Stimulated activated CD8-positive, alpha-beta memory T cell treated with anti-CD3 and anti-CD28 coated beads, Interleukin-15, amount 100 ng/mL, for 1 hour (primary cell): ENCODE results near the gene SUSD1.

Experiments used
- DNase-seq: peaks from one replicate; pipeline ENCODE4 v3.0.0-alpha.2; 2020; ENCODE audit warnings: low read depth

The SUSD1 gene

DNA sequence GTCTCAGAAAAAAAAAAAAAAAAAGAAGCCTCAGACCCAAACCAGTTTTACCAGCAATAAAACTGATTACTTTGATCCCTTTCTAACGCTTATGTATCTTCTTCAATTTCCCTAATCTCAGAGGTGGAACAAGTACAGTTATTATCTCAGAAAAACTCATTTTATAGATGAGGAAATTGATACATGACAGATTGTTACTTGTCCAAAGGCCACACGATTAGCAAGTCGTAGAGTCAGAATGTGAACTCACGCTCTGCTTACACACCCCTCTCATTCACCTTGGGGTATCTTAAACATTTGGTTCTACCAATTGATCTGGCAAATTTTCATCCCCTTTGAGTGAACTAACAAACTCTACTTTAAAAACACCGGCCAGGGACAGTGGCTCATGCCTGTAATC lies 110.2 kb downstream of the SUSD1 start:
- no peak for DNase-seq

DNA sequence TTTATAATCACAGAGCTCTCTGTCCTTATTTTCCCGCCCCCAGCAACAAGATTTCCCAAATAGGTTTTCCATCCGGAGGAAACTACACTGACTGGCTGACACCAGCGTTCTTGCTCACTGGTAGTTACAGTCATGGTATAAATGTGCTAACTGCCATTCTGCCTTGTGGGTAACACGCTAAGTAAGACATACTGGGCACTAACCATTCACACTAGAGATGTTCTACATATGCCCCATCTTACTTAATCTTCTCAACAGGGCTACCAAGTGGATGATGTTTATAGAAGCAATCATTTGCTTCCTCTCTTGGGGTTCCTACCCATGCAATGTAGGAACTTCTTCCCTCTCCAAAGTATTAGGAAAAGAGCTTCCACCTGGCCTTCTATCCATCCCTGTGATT lies 111.5 kb downstream of the SUSD1 start:
- DNase-seq: no peak

DNA sequence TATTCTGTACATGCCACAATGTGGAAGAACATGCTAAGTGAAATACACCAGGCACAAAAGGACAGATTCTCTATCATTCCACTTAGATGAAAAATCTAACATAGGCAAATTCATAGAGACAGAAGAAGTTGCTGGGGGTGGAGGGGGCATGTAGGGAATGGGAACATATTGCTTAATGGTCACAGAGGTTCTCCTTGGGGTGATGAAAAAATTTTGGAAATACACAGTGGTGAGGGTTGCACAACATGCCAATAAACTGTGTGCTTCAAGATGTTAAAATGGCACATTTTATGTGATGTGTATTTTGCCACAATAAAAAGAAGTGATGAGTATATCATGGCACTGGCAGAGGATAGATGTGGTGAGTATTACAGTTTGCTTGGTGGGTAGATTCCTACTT lies 111.9 kb downstream of the SUSD1 start:
- no peak for DNase-seq

DNA sequence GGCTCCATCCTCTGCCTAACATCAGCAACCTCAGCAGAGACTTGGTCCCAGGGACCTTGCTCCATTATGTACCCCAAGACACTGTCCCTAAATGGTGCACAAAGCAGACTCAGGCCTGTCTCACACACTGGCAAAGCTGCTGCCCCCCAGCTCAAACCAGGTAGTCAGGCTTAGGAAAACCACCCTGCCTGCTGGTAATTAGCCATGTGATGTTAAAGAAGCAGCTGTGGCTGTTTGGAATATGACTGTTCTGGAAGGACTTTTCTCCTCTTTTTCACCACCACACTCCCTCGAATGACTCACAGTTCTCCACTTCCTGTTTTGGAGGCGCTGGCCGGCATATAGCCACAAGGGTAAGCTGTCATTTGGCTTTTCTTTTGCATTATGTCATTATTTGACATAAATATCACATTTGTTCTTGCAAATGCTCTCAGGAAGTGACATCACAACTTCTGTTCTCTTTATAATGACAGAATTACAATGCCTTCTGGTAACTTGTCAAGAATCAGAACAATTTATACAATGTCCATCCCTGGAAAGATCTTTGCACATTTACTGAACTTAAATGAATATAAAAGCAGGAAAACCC lies 113.9 kb downstream of the SUSD1 start:
- no peak for DNase-seq

DNA sequence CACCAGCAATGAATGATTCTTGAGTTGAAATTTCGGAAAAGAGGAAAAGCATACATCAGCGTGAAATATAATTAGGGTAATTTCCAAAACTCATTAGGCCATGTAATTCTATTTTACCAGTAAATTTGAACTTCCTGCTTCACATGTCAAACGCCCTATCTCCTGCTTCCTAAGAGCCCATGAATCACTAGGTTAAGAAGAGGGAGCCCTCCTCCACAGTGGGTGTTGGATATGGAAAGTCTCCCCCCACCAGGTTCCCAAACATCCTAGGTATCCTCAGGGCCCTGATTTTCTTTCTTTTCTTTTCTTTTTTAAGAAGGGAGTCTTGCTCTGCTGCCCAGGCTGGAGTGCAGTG lies 115.2 kb downstream of the SUSD1 start:
- no peak for DNase-seq

DNA sequence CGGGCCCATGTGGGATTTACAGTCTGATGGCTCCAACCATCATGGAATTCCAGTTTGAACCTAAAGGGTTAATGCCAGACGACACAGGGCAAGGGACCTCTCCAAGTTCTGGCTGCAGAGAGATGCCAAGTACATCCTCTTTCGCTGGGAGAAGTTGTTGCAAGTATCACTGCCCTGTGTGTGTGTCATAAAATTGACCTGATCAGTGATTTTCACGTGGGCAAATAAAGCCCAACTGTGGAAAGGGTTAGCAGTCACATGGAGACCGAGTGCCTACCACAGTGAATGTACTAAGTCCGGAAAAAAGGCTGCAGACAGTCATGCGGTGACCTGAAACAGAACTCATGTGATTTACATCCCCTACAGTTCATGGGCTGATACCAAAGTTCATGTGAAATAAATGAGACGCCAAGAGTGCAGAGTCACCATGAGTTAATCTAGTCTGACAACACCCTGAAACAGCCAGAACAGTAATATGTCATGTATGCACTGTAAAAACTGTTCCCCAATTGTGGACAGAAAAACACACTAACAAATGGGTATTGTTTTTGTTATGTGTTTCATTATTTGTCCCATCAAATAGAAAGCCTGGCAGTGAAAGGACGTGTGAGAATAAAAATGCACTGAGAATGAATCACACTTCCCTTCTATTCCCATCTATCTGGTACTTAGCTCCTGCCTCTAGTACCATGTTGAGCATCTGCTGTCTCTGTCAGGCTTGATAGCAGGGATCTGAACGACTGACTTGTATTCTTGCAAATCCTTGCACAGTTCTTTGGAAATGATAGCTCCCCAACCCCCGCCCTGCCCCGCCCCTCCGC lies 115.7 kb downstream of the SUSD1 start:
- no peak for DNase-seq

DNA sequence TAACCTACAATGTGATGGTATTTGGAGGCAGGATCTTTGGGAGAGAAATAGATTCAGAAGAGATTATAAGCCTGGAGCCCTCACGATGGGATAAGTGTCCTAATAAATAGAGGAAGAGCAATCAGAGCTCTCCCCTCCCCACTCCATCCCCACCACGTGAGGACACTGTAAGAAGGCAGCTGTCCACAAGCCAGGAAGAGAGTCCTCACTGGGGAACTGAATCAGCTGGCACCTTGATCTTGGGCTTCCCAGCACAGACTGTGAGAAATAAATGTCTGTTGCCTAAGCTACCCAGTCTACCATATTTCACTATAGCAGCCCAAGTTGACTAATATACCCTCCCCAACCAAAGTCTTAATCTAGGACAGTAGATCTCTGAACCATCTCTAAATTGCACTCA lies 118.1 kb downstream of the SUSD1 start:
- DNase-seq: no peak

DNA sequence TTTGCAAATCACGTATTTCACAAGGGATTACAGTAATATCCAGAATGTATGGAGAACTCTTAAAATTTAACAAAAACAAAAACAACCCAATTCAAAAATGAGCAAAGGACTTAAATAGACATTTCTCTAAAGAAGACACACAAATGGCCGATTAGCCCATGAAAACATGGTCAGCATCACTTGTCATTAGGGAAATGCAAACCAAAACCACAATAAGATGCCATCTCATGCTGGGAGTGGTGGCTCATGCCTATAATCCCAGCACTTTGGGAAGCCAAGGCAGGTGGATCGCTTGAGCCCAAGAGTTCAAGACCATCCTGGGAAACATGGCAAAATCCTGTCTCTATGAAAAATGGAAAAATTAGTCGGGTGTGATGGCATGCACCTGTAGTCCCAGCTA lies 120.2 kb downstream of the SUSD1 start:
- DNase-seq: no peak

DNA sequence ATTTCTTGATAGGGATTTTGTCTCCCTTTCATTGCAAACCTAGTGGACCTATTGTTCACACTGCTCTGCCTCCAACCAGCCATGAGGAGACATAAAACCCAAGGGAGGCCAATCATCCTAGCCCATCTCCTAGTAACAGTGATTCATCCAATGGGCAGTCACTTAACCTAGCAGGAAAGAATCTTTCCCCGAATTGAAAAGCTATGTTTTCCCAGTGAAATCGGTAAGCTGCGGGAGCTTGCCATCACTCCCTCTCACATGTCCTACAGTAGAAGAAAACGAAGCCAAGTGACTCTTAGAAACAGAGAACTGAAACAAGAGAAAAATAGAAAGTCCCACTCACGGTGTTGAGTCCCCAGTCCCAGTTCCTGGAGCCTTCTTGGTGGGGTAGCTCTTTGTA lies 123.3 kb downstream of the SUSD1 start:
- DNase-seq: no peak

DNA sequence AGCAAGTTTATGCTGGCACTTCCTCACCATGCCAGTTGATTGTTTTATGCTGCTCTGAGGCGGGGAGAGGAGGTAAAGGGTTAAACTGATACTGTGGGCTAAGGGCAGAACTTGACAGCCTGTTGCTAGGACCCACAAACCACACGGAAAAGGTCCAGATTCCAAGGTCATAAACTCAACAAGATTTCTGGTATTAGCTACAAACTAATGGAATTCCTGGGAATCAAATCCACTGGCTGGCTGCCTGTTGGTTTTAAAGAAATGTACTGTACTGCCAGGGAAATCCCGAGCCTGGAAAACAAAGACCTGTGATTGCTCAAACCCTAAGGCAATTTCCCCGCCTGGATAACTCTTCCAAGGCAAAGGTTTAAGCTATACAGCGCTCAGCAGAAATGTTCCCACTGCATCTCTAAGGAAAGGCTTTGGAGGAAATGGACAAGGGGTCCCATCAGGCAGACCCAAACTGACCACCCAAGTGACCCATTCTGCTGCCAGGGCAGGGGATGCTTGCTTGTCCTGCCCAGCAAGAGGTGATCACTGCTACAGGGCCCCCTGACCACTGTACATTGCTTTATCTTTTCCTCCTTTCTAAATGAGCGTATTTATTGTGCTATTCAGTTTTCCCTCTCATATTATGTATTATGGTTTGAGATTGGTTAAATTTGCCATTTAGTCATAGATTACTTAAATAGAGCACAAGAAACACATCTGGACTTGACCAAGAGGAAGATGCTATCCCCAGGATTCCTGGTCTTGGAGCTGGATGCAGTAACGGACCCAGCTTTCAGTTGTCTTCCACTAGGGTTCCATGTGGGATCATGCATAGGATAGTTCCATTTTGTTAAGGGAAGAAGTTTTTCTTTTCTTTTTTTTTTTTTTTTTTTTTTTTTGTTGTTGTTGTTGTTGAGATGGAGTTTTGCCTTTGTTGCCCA lies 124.3 kb downstream of the SUSD1 start:
- DNase-seq: no peak

DNA sequence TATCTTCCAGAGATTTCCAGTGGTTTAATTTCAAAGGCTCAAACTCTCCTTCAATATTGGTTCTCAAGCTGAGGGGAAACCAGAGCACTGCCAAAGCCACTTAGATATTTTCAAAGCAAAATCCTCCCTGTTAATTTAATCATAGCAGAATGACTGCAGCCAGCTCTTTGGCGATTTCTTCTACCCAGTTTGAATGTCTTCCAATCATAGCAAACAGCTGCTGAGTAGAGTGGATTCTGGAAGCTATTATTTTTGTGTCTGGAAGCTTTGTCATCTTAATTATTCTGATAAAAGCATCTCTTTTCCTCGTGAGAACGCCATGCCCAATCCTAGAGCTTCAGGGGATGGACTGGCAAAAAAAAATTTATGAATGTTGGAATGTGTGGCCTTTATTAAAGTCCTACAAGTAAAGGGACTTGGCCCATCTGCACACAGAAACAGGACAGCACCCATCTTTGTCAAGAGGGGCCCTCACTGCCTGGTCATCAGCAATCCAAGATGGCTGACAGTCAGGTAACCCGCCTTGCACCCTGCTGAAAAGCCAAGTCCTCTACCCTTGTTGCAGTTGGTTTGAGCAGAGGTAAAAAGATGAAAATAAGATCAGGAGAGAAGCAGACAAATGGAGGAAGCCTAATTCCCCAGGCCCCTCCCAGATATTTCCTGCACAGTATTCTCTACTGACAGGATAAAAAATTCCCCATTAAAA lies 125.1 kb downstream of the SUSD1 start:
- no peak for DNase-seq

DNA sequence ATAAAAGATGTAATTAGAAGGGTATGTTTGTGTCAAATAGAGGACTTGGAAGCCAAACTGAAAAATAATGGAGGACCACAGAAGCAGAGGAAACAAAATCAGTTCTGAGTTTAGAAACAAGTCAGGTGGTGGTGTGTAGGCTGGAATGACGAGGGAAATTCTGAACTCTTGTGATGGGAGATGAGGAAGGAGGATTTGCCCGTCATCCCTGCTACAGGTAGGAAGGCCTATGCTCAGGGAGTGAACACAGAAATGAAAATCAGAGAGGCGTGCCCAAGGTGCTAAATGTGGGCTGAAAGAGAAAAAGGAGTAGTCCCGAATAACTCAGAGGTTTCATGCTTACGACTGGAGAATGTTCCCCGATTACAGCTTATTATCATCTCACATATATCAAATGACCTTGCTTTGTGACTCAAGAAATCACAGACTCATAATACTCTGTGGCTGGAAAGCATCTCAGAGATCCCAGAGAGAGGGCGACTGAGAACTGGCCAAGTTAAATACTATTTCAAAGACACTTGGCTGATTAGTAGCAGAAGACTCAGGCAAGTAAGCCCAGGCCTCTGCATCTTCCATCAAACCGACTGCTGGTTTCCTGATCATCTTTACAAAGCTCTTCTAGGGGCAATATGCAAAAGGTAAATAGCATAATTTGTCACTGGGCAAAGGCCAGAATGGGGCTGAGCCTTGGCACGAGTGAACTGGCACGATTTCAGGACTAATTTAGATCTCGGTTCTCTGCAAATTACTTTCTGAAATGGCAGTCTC lies 126.0 kb downstream of the SUSD1 start:
- no peak for DNase-seq

DNA sequence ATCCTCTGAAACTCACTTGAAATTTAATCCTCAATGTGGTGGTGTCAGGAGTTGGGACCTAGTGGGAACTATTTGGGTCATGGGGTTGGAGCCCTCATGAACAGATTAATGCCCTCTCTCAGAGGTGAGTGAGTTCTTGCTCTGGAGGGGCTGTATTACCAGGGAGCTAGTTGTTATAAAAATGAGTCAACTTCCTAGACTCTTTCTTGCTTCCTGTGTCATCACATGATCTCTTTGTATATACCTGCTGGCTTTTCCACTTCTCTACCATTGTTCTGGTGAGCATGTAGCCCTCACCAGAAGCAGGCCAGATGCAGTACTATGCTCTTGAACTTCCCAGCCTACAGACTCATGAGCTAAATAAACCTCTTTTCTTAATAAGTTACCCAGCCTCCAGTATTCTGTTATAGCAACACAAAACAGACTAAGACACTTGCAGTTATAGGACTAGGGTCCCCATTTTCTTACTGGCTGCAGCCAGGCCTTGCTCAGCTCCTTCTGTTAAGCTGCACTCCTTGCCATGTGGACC lies 127.5 kb downstream of the SUSD1 start:
- DNase-seq: no peak

DNA sequence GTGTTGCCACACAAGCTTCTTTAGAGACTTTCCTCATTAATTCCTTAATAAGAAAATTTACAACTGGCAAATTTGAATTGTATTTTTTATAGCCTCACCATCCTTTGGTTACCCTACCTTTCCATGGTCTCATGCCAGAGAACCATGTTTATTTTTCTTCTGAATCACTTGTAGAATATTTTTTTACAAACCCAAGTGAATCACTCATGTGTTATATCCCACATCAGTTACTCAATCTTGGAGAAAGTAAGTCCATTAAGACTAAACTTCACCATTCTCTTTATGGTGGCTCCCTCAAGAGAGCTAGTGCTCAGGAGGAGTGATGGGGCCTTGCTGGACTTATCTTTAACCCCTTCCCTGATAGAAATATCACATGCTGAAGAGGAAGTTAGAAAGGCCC lies 128.9 kb downstream of the SUSD1 start:
- no peak for DNase-seq

DNA sequence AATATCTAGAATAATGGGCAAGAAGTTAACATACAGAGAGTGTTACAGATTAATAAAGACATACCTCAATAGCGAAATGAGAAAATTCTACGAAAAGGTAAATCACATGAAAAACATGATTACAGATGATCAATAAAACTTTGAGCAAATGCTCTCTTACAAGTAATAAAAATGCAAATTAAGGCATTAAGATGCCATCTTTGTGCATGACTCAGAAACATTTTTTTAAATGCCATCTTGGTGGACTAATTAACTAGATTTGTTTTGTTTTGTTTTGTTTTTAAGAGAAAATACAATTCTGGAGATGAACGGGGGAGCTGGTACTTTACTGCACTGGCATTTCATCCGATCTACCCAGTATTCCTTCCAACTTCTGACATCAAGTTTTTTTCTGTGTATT lies 130.2 kb downstream of the SUSD1 start:
- no peak for DNase-seq

DNA sequence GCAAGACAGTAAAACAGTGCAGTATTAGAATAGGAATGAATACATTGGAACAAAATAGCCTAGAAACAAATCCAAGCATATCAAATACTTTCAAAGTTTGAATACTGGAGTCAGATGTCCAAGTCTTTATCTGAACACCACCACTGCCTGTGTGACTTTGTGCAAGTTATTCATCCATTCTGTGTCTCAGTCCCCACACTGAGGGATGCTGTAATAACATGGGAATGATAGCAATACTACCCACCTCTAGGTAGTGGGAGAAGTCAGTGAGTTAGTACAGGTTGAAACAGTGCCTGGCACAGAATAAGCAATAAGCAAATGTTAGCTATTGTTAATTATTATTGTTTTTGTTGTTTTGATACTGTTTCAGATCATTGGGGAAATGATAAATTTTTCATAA lies 130.9 kb downstream of the SUSD1 start:
- DNase-seq: no peak

DNA sequence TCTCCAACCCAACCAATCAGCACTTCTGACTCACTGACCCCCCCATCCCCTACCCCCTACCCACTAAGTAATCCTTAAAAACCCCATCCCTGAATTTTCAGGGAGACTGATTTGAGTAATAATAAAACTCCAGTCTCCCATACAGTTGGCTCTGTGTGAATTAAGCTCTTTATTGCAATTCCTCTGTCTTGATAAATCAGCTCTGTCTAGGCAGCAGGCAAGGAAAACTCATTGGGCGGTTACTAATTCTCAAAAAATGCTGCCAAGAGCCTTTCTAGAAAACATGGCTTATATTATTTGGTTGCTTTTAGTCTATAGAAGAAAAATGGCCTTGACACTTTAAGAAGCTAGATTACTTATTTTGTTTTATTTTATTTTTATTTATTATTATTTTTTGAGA lies 131.7 kb downstream of the SUSD1 start:
- DNase-seq: no peak

DNA sequence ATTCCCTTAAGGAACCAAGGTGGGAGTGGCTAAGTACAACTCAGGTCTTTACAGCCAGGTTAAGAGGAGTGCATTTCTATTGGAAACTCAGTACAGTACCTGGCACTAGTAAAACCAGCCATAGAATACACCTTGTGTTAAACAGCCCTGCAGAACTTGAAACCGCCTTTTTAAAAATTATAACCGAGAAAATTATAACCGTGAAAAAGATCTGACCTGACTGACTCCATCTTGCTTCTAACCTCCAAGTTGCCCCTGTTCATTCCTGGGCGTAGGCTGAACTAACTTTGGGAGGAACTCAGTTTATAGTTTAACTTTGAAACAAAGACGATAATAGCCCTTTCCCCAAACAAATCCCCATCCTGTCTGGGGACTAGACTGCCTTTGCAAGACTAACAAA lies 132.3 kb downstream of the SUSD1 start:
- no peak for DNase-seq

DNA sequence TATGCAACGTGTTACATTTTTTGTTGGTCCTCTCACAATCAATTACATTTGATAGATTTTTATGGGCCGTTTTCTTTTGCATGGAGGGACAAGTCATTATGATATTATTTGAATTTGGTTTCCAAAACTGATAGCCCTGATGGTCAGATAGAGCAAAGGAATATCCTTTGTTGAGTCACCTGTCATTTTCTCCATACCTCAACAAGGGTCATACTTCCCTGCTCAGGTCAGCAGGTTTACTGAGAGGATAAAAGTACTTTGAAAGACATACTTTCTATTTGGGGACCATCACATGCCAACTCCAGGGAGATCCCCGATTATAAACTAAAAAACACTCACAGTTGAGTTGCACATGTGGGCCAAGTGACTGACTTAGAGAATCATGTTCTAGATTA lies 132.9 kb downstream of the SUSD1 start:
- no peak for DNase-seq

DNA sequence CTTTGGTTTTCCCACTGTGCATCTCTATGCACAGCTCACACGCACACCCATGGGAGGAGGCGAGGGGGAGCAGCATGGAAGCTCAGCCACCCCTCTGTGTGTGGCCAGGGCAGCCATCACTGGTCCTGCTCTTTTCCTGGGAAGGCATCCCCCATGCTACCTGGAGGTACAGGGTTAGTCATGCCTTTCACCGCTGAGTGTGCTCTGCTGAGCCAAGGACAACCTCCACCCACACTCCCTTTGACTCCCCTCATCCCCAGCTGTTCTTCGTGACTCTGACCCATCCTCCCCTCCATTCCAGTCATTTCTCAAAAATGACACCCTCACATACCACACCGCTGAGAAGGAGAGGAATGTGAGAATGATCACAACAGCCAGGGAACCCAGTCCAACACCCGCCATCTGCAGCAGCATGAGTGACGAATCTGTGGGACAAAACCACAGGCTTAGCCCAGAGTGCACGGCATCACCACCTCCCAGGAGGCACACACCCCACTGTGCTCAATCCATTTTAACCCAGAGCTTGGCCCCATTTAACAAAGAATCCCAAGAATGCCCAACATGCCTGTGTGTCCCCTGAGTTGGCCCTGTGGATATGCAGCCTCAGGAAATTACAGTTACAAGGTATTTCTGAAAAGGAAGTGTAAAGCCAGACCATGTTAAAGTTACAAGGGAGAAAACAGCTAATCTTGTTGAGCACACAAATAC lies 133.4 kb downstream of the SUSD1 start:
- no peak for DNase-seq

DNA sequence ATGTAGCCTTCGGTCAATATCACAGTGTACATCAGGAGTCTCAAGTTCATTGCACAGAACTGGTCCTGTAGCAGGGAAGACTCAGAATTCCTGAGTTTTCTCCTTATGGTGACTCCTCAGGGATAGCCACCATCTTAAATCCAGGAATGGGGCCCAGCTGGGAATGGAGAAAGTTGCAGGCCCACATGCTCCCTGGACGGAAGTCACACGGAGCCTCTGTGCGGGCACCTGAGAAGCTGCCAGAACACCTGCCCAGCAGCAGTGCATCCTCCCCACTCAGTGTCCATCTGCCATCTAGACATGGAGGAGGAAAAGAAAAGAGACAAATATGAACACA lies 133.9 kb downstream of the SUSD1 start:
- DNase-seq: no peak
